ENCODE results near the gene SH2D1B.

GRCh38 chr1:162366149-162366548 lies 45.8 kb downstream of the SH2D1B start:
- peak in 1 of 2 donors; percentile 8 for TF ChIP-seq RAD21 (IDR thresholded peaks at IDR 0.05)
- no peak for TF ChIP-seq CTCF (IDR thresholded peaks at IDR 0.05; ENCODE audit: low read depth, low read length, missing input control)
- no peak for TF ChIP-seq RXRA (IDR thresholded peaks at IDR 0.05)
- no peak for TF ChIP-seq JUND (IDR thresholded peaks at IDR 0.05)
